CD4-positive, alpha-beta T cell (primary cell): Measurements from ENCODE around the gene P2RX4. TPM values are rescaled to one million over a fixed set of nuclear protein-coding genes. Genes with fewer than 3 reads are reported as not detected.

ENCODE experiments used
- ATAC-seq: fragments of 200-7000 bp; cut with Tn5 transposase; one replicate; pipeline ENCODE4 v1.10.0; 2022; ENCODE audit warnings: mild to moderate bottlenecking; ENCODE audit not compliant: poor library complexity
- CTCF ChIA-PET: fragments of 350-600 bp; sonication (Branson Sonifier 250); formaldehyde crosslinking; loops from one replicate; lab custom pipeline; 2021; ENCODE audit warnings: antibody characterized with exemption, inconsistent platforms; lab: Charles Lee
- POLR2A ChIA-PET: fragments of 350-600 bp; sonication (Branson Sonifier 250); formaldehyde crosslinking; loops from one replicate; lab custom pipeline; 2021; ENCODE audit warnings: antibody characterized with exemption, inconsistent platforms; lab: Charles Lee
- DNase-seq, 14 experiments: peaks; one replicate each; pipeline ENCODE4 v3.0.0-alpha.2; 2013 to 2020; ENCODE audit warnings: mixed read lengths in 2 of 14
- H3K27ac ChIP-seq, 2 donors: one replicate each; pipeline versions ENCODE4 v1.5.1 to v1.7.0; 2013; ENCODE audit warnings: low read length in 2 of 2, low read depth in 1 of 2, mild to moderate bottlenecking in 1 of 2
- H3K27me3 ChIP-seq, 2 experiments: 1 replicate in 1 of 2; 2 replicates in 1 of 2; pipeline versions ENCODE4 v1.6.1 to v1.7.0; 2013; ENCODE audit warnings: low read length in 2 of 2, control low read depth in 1 of 2, mild to moderate bottlenecking in 1 of 2, moderate library complexity in 1 of 2; ENCODE audit not compliant: insufficient read depth in 2 of 2, control insufficient read depth in 1 of 2
- H3K36me3 ChIP-seq: one replicate; pipeline ENCODE4 v1.6.1; 2013; ENCODE audit warnings: low read length, control low read depth; ENCODE audit not compliant: insufficient read depth
- H3K4me1 ChIP-seq: one replicate; pipeline ENCODE4 v1.6.1; 2013; ENCODE audit warnings: low read length, control low read depth; ENCODE audit not compliant: insufficient read depth
- H3K4me3 ChIP-seq: one replicate; pipeline ENCODE4 v1.5.1; 2013; ENCODE audit warnings: mild to moderate bottlenecking, low read length, moderate library complexity
- H3K9me3 ChIP-seq, 2 experiments: 1 replicate in 1 of 2; 2 replicates in 1 of 2; pipeline versions ENCODE4 v1.6.1 to v1.7.0; 2013; ENCODE audit warnings: low read length in 2 of 2, mild to moderate bottlenecking in 2 of 2, control low read depth in 1 of 2, moderate library complexity in 1 of 2; ENCODE audit not compliant: control insufficient read depth in 1 of 2, insufficient read depth in 1 of 2
- H3K27ac Mint-ChIP-seq: one replicate; pipeline ENCODE4 v1.8.0; 2020; ENCODE audit warnings: mixed read lengths
- H3K27me3 Mint-ChIP-seq: one replicate; pipeline ENCODE4 v1.8.0; 2021; ENCODE audit warnings: mixed read lengths
- H3K36me3 Mint-ChIP-seq: one replicate; pipeline ENCODE4 v1.8.0; 2021; ENCODE audit warnings: low read depth, mixed read lengths
- H3K4me1 Mint-ChIP-seq: one replicate; pipeline ENCODE4 v1.8.0; 2021; ENCODE audit warnings: low read depth, mixed read lengths
- H3K4me3 Mint-ChIP-seq: one replicate; pipeline ENCODE4 v1.8.0; 2020; ENCODE audit warnings: mild to moderate bottlenecking, mixed read lengths
- H3K9me3 Mint-ChIP-seq: one replicate; pipeline ENCODE4 v1.8.0; 2020; ENCODE audit warnings: mixed read lengths
- CTCF ChIP-seq: fragments of 200-600 bp; IDR thresholded peaks from one replicate; pipeline ENCODE4 v1.8.0; 2022; ENCODE audit warnings: antibody characterized with exemption, mild to moderate bottlenecking
- intact Hi-C, 2 experiments: fragments of 100-400 bp; cut with DNase I in 1 of 2; cut with micrococcal nuclease in 1 of 2; formaldehyde crosslinking; loops; one replicate each; pipeline versions ENCODE4 v1.15.1 to v1.9.0; 2023 to 2025; cut with DNase I, micrococcal nuclease
- total RNA-seq, 174 experiments: library from RNA in 2 of 174; stranded (reverse) in 2 of 174; gene quantifications; one replicate each; pipeline ENCODE4 v1.2.3 and lab custom pipeline; 2021 to 2026

The P2RX4 gene
- total RNA-seq, 2 experiments from 2014 or later, result 36.2 to 37.4 TPM

DNA sequence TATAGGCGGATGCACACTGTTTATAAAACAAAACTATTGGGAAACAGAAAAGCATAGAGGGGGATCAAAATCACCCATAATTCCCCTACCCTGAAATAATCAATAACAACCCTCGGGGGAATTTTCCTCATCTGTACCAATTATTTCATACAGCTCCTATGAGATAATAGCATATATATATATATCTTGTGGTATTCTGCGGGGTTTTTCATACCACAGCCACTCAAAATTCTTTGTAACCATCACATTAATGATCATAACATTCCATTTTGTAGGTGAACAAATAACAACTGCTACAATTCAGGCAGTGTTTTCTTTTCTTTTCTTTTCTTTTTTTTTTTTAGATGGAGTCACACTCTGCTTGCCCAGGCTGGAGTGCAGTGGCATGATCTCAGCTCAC is 42.0 kb upstream of the P2RX4 start:
- DNase-seq (no peak), ATAC-seq (no peak)
- H3K4me1 ChIP-seq, result peaks cover 2% of the 10 kb centered on the region
- H3K9me3 Mint-ChIP-seq, result no peaks in the 10 kb centered on the region
- no peak overlapping the region for H3K4me3 ChIP-seq
- no peak overlapping the region for H3K27ac Mint-ChIP-seq
- H3K36me3 ChIP-seq, result peaks cover 17% of the 10 kb centered on the region
- CTCF ChIA-PET, result no interaction called here
- H3K4me3 Mint-ChIP-seq, result no peak overlapping the region
- H3K27me3 Mint-ChIP-seq, result no peaks in the 10 kb centered on the region
- POLR2A ChIA-PET, result no interaction called here
- H3K4me1 Mint-ChIP-seq, result no peaks in the 10 kb centered on the region
- no peaks in the 10 kb centered on the region for H3K9me3 ChIP-seq
- intact Hi-C loops, result no loop called here
- H3K27ac ChIP-seq, result no peak overlapping the region
- H3K36me3 Mint-ChIP-seq, result peaks cover 22% of the 10 kb centered on the region
- no peak for TF ChIP-seq CTCF
- no peaks in the 10 kb centered on the region for H3K27me3 ChIP-seq

DNA sequence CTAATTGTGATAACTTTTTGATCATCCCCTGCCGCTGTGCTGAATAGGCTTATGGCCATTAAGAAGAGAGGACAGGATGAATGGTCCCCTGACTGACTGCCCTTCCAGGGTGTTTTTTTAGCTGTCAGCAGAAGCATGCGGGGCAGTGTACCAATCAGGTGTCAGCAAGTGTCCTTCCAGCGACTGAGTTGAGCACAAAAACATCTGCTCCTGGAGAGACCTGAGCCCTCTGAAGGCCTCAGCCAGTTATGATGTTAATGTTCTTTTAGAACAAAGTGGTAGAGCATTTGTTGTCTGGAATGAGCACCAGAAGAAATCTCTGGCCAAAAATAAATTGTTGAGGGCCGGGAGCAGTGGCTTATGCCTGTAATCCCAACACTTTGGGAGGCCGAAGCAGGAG is 39.8 kb upstream of the P2RX4 start:
- Histone ChIP-seq H3K27ac (no peak overlapping the region), H3K9me3 (no peaks in the 10 kb centered on the region), H3K36me3 (peaks cover 9% of the 10 kb centered on the region), H3K27me3 (no peaks in the 10 kb centered on the region), H3K4me1 (peaks cover 2% of the 10 kb centered on the region), H3K4me3 (no peak overlapping the region)
- ChIA-PET POLR2A (no interaction called here), CTCF (no interaction called here)
- H3K4me3 Mint-ChIP-seq, result no peak overlapping the region
- ATAC-seq (no peak), DNase-seq (no peak)
- H3K36me3 Mint-ChIP-seq, result peaks cover 22% of the 10 kb centered on the region
- H3K4me1 Mint-ChIP-seq, result no peaks in the 10 kb centered on the region
- H3K27ac Mint-ChIP-seq, result no peak overlapping the region
- intact Hi-C loops, result no loop called here
- H3K27me3 Mint-ChIP-seq, result no peaks in the 10 kb centered on the region
- H3K9me3 Mint-ChIP-seq, result no peaks in the 10 kb centered on the region
- TF ChIP-seq CTCF, result no peak

GRCh38 chr12:121170611-121171260 is 39.2 kb upstream of the P2RX4 start:
- DNase-seq, result no peak
- Histone ChIP-seq H3K4me1 (peaks cover 2% of the 10 kb centered on the region), H3K9me3 (no peaks in the 10 kb centered on the region), H3K36me3 (peaks cover 3% of the 10 kb centered on the region), H3K27ac (no peak overlapping the region), H3K4me3 (no peak overlapping the region), H3K27me3 (no peaks in the 10 kb centered on the region)
- intact Hi-C loops, result no loop called here
- no peaks in the 10 kb centered on the region for H3K4me1 Mint-ChIP-seq
- POLR2A ChIA-PET, result no interaction called here
- H3K27ac Mint-ChIP-seq, result no peak overlapping the region
- peaks cover 26% of the 10 kb centered on the region for H3K36me3 Mint-ChIP-seq
- ATAC-seq, result no peak
- H3K9me3 Mint-ChIP-seq, result no peaks in the 10 kb centered on the region
- H3K27me3 Mint-ChIP-seq, result no peaks in the 10 kb centered on the region
- no peak overlapping the region for H3K4me3 Mint-ChIP-seq
- TF ChIP-seq CTCF, result no peak
- CTCF ChIA-PET, result no interaction called here
